Measurements from ENCODE around the gene SYTL5.

- no peak for TF ChIP-seq CTCF (IDR thresholded peaks at IDR 0.05)
- TF ChIP-seq POLR2A (IDR thresholded peaks at IDR 0.05): no peak
Observed at GRCh38 chrX:38105216-38105725, 98.9 kb downstream of the SYTL5 start.
